Measurements from ENCODE around the gene C4BPB.

- TF ChIP-seq CTCF (IDR thresholded peaks at IDR 0.05 in 8 of 11, conservative IDR thresholded peaks at IDR 0.05 in 3 of 11), result no peak
- TF ChIP-seq POLR2A (IDR thresholded peaks at IDR 0.05), result no peak
- no peak for TF ChIP-seq POLR2AphosphoS5 (IDR thresholded peaks at IDR 0.05)
Observed at GRCh38 chr1:207112616-207113296, 24.1 kb downstream of the C4BPB start.
